ENCODE data around the gene TTC33. TPM values are rescaled to one million over a fixed set of nuclear protein-coding genes. Genes with fewer than 3 reads are reported as not detected.
"Not testable (repeated sequence)": the region's sequence is repeated elsewhere in the genome, so short reads cannot be mapped to it uniquely, and the experiment has no call there.

Gene TTC33
- total RNA-seq, 1 experiment from 2014 or later = 16.7 TPM

- no peak for DNase-seq (ENCODE audit: low read depth)
Measured at GRCh38 chr5:40571729-40572128, 184.0 kb downstream of the TTC33 start.

GRCh38 chr5:40570408-40571129 lies 185.2 kb downstream of the TTC33 start:
- DNase-seq (ENCODE audit: low read depth) = peak; percentile 81

GRCh38 chr5:40569546-40570270 lies 186.1 kb downstream of the TTC33 start:
- no peak for DNase-seq (ENCODE audit: low read depth)

GRCh38 chr5:40568548-40568947 lies 187.2 kb downstream of the TTC33 start:
- no peak for DNase-seq (ENCODE audit: low read depth)

GRCh38 chr5:40563173-40563572 lies 192.6 kb downstream of the TTC33 start:
- DNase-seq (ENCODE audit: low read depth) = not testable (repeated sequence)

GRCh38 chr5:40560474-40561110 lies 195.2 kb downstream of the TTC33 start:
- DNase-seq (ENCODE audit: low read depth) = no peak

- no peak for DNase-seq (ENCODE audit: low read depth)
Measured at GRCh38 chr5:40559306-40559705, 196.5 kb downstream of the TTC33 start.

- DNase-seq (ENCODE audit: low read depth) = peak; percentile 23
Measured at GRCh38 chr5:40557501-40557900, 198.3 kb downstream of the TTC33 start.

GRCh38 chr5:40556811-40557210 lies 198.9 kb downstream of the TTC33 start:
- DNase-seq (ENCODE audit: low read depth) = no peak

- DNase-seq (ENCODE audit: low read depth) = no peak
Measured at GRCh38 chr5:40555886-40556285, 199.9 kb downstream of the TTC33 start.

GRCh38 chr5:40554813-40555212 lies 200.9 kb downstream of the TTC33 start:
- DNase-seq (ENCODE audit: low read depth) = no peak

- DNase-seq (ENCODE audit: low read depth) = no peak
Measured at GRCh38 chr5:40554054-40554453, 201.7 kb downstream of the TTC33 start.

GRCh38 chr5:40552981-40553380 lies 202.8 kb downstream of the TTC33 start:
- no peak for DNase-seq (ENCODE audit: low read depth)

GRCh38 chr5:40551496-40552491 lies 204.0 kb downstream of the TTC33 start:
- DNase-seq (ENCODE audit: low read depth) = peak; percentile 99

GRCh38 chr5:40550481-40550880 lies 205.3 kb downstream of the TTC33 start:
- peak; percentile 22 for DNase-seq (ENCODE audit: low read depth)

GRCh38 chr5:40549616-40550015 lies 206.1 kb downstream of the TTC33 start:
- peak; percentile 40 for DNase-seq (ENCODE audit: low read depth)

- peak; percentile 26 for DNase-seq (ENCODE audit: low read depth)
Measured at GRCh38 chr5:40547994-40548575, 207.7 kb downstream of the TTC33 start.

- DNase-seq (ENCODE audit: low read depth) = no peak
Measured at GRCh38 chr5:40547557-40547956, 208.2 kb downstream of the TTC33 start.

- no peak for DNase-seq (ENCODE audit: low read depth)
Measured at GRCh38 chr5:40540301-40540700, 215.5 kb downstream of the TTC33 start.

- DNase-seq (ENCODE audit: low read depth) = no peak
Measured at GRCh38 chr5:40524677-40525076, 231.1 kb downstream of the TTC33 start.

- no peak for DNase-seq (ENCODE audit: low read depth)
Measured at GRCh38 chr5:40521925-40522324, 233.8 kb downstream of the TTC33 start.
